Measurements from ENCODE around the gene SYNE2.

Gene SYNE2

GRCh38 chr14:63911404-63911803 lies 58.6 kb downstream of the SYNE2 start:
- no peak for DNase-seq (ENCODE audit: low spot score)

GRCh38 chr14:63912286-63912685 lies 59.5 kb downstream of the SYNE2 start:
- no peak for DNase-seq (ENCODE audit: low spot score)

GRCh38 chr14:63918411-63918810 lies 65.6 kb downstream of the SYNE2 start:
- DNase-seq (ENCODE audit: low spot score) = no peak

GRCh38 chr14:63922696-63923421 lies 70.1 kb downstream of the SYNE2 start:
- DNase-seq (ENCODE audit: low spot score) = no peak

- DNase-seq (ENCODE audit: low spot score) = no peak
Measured at GRCh38 chr14:63923422-63923752, 70.6 kb downstream of the SYNE2 start.

- DNase-seq (ENCODE audit: low spot score) = no peak
Measured at GRCh38 chr14:63924375-63924774, 71.6 kb downstream of the SYNE2 start.

GRCh38 chr14:63926641-63927040 lies 73.8 kb downstream of the SYNE2 start:
- DNase-seq (ENCODE audit: low spot score) = no peak

GRCh38 chr14:63928744-63929174 lies 76.0 kb downstream of the SYNE2 start:
- no peak for DNase-seq (ENCODE audit: low spot score)

GRCh38 chr14:63933110-63933509 lies 80.3 kb downstream of the SYNE2 start:
- DNase-seq (ENCODE audit: low spot score) = no peak

- DNase-seq (ENCODE audit: low spot score) = no peak
Measured at GRCh38 chr14:63933711-63934110, 80.9 kb downstream of the SYNE2 start.

- no peak for DNase-seq (ENCODE audit: low spot score)
Measured at GRCh38 chr14:63938198-63939005, 85.6 kb downstream of the SYNE2 start.

- DNase-seq (ENCODE audit: low spot score) = no peak
Measured at GRCh38 chr14:63939006-63939270, 86.1 kb downstream of the SYNE2 start.

GRCh38 chr14:63940387-63940786 lies 87.6 kb downstream of the SYNE2 start:
- no peak for DNase-seq (ENCODE audit: low spot score)

GRCh38 chr14:63941023-63941422 lies 88.2 kb downstream of the SYNE2 start:
- no peak for DNase-seq (ENCODE audit: low spot score)

- no peak for DNase-seq (ENCODE audit: low spot score)
Measured at GRCh38 chr14:63949696-63950095, 96.9 kb downstream of the SYNE2 start.

GRCh38 chr14:63951021-63951420 lies 98.2 kb downstream of the SYNE2 start:
- no peak for DNase-seq (ENCODE audit: low spot score)

- no peak for DNase-seq (ENCODE audit: low spot score)
Measured at GRCh38 chr14:63951429-63951828, 98.6 kb downstream of the SYNE2 start.

- no peak for DNase-seq (ENCODE audit: low spot score)
Measured at GRCh38 chr14:63952053-63952932, 99.5 kb downstream of the SYNE2 start.

- DNase-seq (ENCODE audit: low spot score) = peak; percentile 7
Measured at GRCh38 chr14:63952933-63953437, 100.2 kb downstream of the SYNE2 start.

- no peak for DNase-seq (ENCODE audit: low spot score)
Measured at GRCh38 chr14:63956326-63956725, 103.5 kb downstream of the SYNE2 start.

- DNase-seq (ENCODE audit: low spot score) = no peak
Measured at GRCh38 chr14:63960926-63961567, 108.2 kb downstream of the SYNE2 start.

GRCh38 chr14:63962906-63963305 lies 110.1 kb downstream of the SYNE2 start:
- no peak for DNase-seq (ENCODE audit: low spot score)

Measured in AG08395 (cell line).